ENCODE results near the gene COL21A1. TPM values are rescaled to one million over a fixed set of nuclear protein-coding genes. Genes with fewer than 3 reads are reported as not detected.
"Not testable (repeated sequence)": the region's sequence is repeated elsewhere in the genome, so short reads cannot be mapped to it uniquely, and the experiment has no call there.

COL21A1 gene
- total and polyA plus RNA-seq, 7 donors: 0.24 to 7.1 (median 0.65) TPM

GRCh38 chr6:56263596-56264315 is 16.4 kb upstream of the COL21A1 start:
- ATAC-seq: no peak
- WGBS, 3 donors: 59 to 63% (median 62%) methylated on average over 5 of the region's 5 CpGs

DNA sequence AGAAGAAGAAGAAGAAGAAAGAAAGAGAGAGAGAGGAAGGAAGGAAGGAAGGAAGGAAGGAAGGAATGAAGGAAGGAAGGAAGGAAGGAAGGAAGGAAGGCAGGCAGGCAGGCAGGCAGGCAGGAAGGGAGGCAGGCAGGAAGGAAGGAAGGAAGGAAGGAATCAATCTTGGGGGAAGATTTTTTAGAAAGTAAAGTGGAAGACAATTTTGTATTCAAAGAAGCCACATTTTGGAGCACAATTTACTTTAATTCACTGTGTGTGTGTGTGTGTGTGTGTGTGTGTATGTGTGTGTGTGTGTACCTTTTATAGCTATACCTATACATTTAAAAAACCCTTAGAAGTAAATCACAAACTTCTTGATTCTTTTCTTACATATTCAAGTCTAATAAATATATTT is 13.2 kb upstream of the COL21A1 start:
- intact Hi-C loops (cut with DNase I); DNase-seq; H3K36me3 ChIP-seq (ENCODE audit: insufficient read depth in 1 of 2, low read depth in 1 of 2); H3K27me3 ChIP-seq (ENCODE audit: insufficient read depth in 3 of 3, low read length in 2 of 3); H3K9me3 ChIP-seq; ATAC-seq; H3K27ac ChIP-seq; H3K4me1 ChIP-seq; H3K4me3 ChIP-seq: not testable (repeated sequence)

More at GRCh38 chr6:56263596-56264315, 16.4 kb upstream of the COL21A1 start:
- Histone ChIP-seq H3K27ac (no peak overlapping the region), H3K36me3 (ENCODE audit: insufficient read depth in 1 of 2, low read depth in 1 of 2) (no peaks in the 10 kb centered on the region), H3K27me3 (ENCODE audit: insufficient read depth in 3 of 3, low read length in 2 of 3) (no peaks in the 10 kb centered on the region), H3K9me3 (no peaks in the 10 kb centered on the region), H3K4me3 (no peak overlapping the region), H3K4me1 (no peaks in the 10 kb centered on the region)
- intact Hi-C loops (cut with DNase I): no loop called here
- TF ChIP-seq CTCF (IDR thresholded peaks at IDR 0.05): no peak
- no peak for DNase-seq

- Histone ChIP-seq H3K27ac (no peak overlapping the region), H3K36me3 (ENCODE audit: insufficient read depth in 1 of 2, low read depth in 1 of 2) (no peaks in the 10 kb centered on the region), H3K27me3 (ENCODE audit: insufficient read depth in 3 of 3, low read length in 2 of 3) (no peaks in the 10 kb centered on the region), H3K9me3 (no peaks in the 10 kb centered on the region), H3K4me3 (no peak overlapping the region), H3K4me1 (no peaks in the 10 kb centered on the region)
- no peak for TF ChIP-seq CTCF (IDR thresholded peaks at IDR 0.05)
- intact Hi-C loops (cut with DNase I): no loop called here
- ATAC-seq (no peak), DNase-seq (no peak)
- 52 to 65% (median 55%) methylated on average over 3 of the region's 3 CpGs for WGBS, 3 donors
These were observed 12.1 kb upstream of the COL21A1 start for GRCh38 chr6:56259234-56260077.

DNA sequence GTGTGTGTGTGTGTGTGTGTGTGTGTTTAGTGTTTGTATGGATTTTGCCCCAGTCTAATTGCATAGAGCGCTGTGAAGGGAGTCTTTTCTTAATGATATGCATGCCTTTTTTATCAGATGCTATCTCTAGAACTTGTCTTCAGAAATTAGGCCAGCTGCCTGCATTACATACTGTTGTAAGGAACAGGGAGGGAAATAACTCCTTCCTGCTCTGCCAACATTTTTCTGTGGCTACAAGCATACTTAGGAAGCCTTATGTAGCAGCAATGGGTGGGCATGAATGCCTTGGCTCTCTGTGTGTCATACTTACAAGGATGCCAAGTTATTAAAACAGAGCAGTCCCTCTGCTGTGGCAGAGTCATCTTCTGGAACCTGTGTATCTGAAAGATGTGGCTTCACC is 8.0 kb upstream of the COL21A1 start:
- no peaks in the 10 kb centered on the region for H3K36me3 ChIP-seq (ENCODE audit: insufficient read depth in 1 of 2, low read depth in 1 of 2)
- ATAC-seq (no peak), DNase-seq (no peak)
- intact Hi-C loops (cut with DNase I): no loop called here
- no peak overlapping the region for H3K4me3 ChIP-seq
- no peak for TF ChIP-seq CTCF (IDR thresholded peaks at IDR 0.05)
- H3K27me3 ChIP-seq (ENCODE audit: insufficient read depth in 3 of 3, low read length in 2 of 3): no peaks in the 10 kb centered on the region
- H3K9me3 ChIP-seq: no peaks in the 10 kb centered on the region
- WGBS, 3 donors: 75 to 91% (median 84%) methylated on average over 1 of the region's 1 CpG
- no peaks in the 10 kb centered on the region for H3K4me1 ChIP-seq
- H3K27ac ChIP-seq: no peak overlapping the region

GRCh38 chr6:56250266-56250665 is 2.9 kb upstream of the COL21A1 start:
- Histone ChIP-seq H3K36me3 (ENCODE audit: insufficient read depth in 1 of 2, low read depth in 1 of 2) (no peaks in the 10 kb centered on the region), H3K4me1 (no peaks in the 10 kb centered on the region), H3K9me3 (no peaks in the 10 kb centered on the region), H3K4me3 (no peak overlapping the region), H3K27ac (no peak overlapping the region), H3K27me3 (ENCODE audit: insufficient read depth in 3 of 3, low read length in 2 of 3) (no peaks in the 10 kb centered on the region)
- ATAC-seq: no peak
- intact Hi-C loops (cut with DNase I): no loop called here
- no peak for TF ChIP-seq CTCF (IDR thresholded peaks at IDR 0.05)
- WGBS, 3 donors: 45 to 48% (median 47%) methylated on average over 2 of the region's 2 CpGs
- DNase-seq: no peak

All from psoas muscle (tissue), 8 donors.